K562 (cell line): ENCODE results near the gene PTK7. TPM values are rescaled to one million over a fixed set of nuclear protein-coding genes. Genes with fewer than 3 reads are reported as not detected.
A peak's percentile ranks its signal among the peaks of the same experiment; 100 is the strongest.

Experiments
- ATAC-seq: fragments of 200-7000 bp; cut with Tn5 transposase; 3 replicates; pipeline ENCODE4 v1.9.1; 2020; ENCODE audit warnings: moderate library complexity
- BruUV-seq: library from RNA; stranded (reverse); fragments of 400-500 nt; replicated peaks from 2 replicates; lab custom pipeline; 2021; lab: Mats Ljungman, UMichigan
- CTCF ChIA-PET: fragments of 300-600 bp; formaldehyde crosslinking; extraction: SDS; loops from one replicate; lab custom pipeline; 2021; ENCODE audit warnings: low intra/inter-chr PET ratio; lab: Yijun Ruan, JAX
- POLR2A ChIA-PET: fragments of 300-600, 350-650 bp; sonication (Branson Sonifier 250); formaldehyde crosslinking; extraction: SDS; loops from one replicate; lab custom pipeline; 2021; ENCODE audit warnings: antibody characterized with exemption, inconsistent platforms; lab: Yijun Ruan, JAX
- DNase-seq, 4 experiments: peaks; one replicate each; pipeline versions ENCODE4 v3.0.0 to v3.0.0-alpha.2; 2011 to 2018; ENCODE audit warnings: low spot score in 3 of 4, mixed read lengths in 3 of 4; ENCODE audit errors: extremely low read depth in 1 of 4
- FAIRE-seq: peaks from 2 replicates; lab custom pipeline; 2011; peaks lifted over from hg19 to GRCh38; lab: Jason Lieb, UNC
- H2AFZ ChIP-seq: 2 replicates; pipeline ENCODE4 v1.6.0; 2011; ENCODE audit warnings: low read depth, low read length, control low read depth, inconsistent platforms
- H3K27ac ChIP-seq: fragments of 200-600 bp; 3 replicates; pipeline ENCODE4 v1.8.0; 2011; ENCODE audit warnings: low read depth, mild to moderate bottlenecking, control low read depth, inconsistent platforms, low read length, moderate library complexity, mixed read lengths; ENCODE audit errors: extremely low read depth
- H3K27me3 ChIP-seq, 2 experiments: fragments of 300-600 bp in 1 of 2; 2 replicates in 1 of 2; 3 replicates in 1 of 2; pipeline versions ENCODE4 v1.6.0 to v1.8.0; 2011; ENCODE audit warnings: inconsistent platforms in 2 of 2, low read length in 2 of 2, mild to moderate bottlenecking in 1 of 2, mixed read lengths in 1 of 2, moderate library complexity in 1 of 2; ENCODE audit not compliant: control insufficient read depth in 2 of 2, insufficient read depth in 2 of 2
- H3K36me3 ChIP-seq: fragments of 300-600 bp; 3 replicates; pipeline ENCODE4 v1.8.0; 2011; ENCODE audit warnings: mild to moderate bottlenecking, low read length, inconsistent platforms; ENCODE audit not compliant: control insufficient read depth, insufficient read depth
- H3K4me1 ChIP-seq, 2 experiments: fragments of 200-600 bp in 1 of 2; replicated peaks in 1 of 2; 2 replicates in 1 of 2; 3 replicates in 1 of 2; pipeline versions ENCODE4 v1.5.1 to v1.8.0; 2011; ENCODE audit warnings: inconsistent platforms in 2 of 2, low read length in 2 of 2, mild to moderate bottlenecking in 1 of 2, mixed read lengths in 1 of 2, moderate library complexity in 1 of 2; ENCODE audit not compliant: control insufficient read depth in 2 of 2, insufficient read depth in 2 of 2
- H3K4me2 ChIP-seq: 2 replicates; pipeline ENCODE4 v1.6.1; 2011; ENCODE audit warnings: low read length, control low read depth, inconsistent platforms, mixed read lengths; ENCODE audit not compliant: insufficient read depth
- H3K4me3 ChIP-seq: fragments of 200-600 bp; sonication (generic), shearing (Covaris generic); 2 replicates; pipeline ENCODE4 v1.5.1; 2016; ENCODE audit warnings: control low read depth, inconsistent platforms
- H3K79me2 ChIP-seq: fragments of 200-600 bp; 3 replicates; pipeline ENCODE4 v1.8.0; 2011; ENCODE audit warnings: low read length, inconsistent platforms; ENCODE audit not compliant: control insufficient read depth, insufficient read depth
- H3K9ac ChIP-seq, 2 experiments: 2 replicates each; pipeline versions ENCODE4 v1.6.0 to v1.6.1; 2011; ENCODE audit warnings: low read depth in 2 of 2, low read length in 2 of 2, control low read depth in 1 of 2, inconsistent platforms in 1 of 2, mild to moderate bottlenecking in 1 of 2, mixed read lengths in 1 of 2; ENCODE audit not compliant: insufficient read depth in 1 of 2
- H3K9me1 ChIP-seq: one replicate; pipeline ENCODE4 v1.6.0; 2011; ENCODE audit warnings: inconsistent platforms, mild to moderate bottlenecking, low read length, moderate library complexity; ENCODE audit not compliant: control insufficient read depth, insufficient read depth
- H3K9me3 ChIP-seq: replicated peaks from 2 replicates; pipeline ENCODE4 v1.5.1; 2011; ENCODE audit warnings: low read depth, low read length, inconsistent platforms; ENCODE audit not compliant: control insufficient read depth, insufficient read depth
- H4K20me1 ChIP-seq: replicated peaks from 2 replicates; pipeline ENCODE4 v1.6.1; 2011; ENCODE audit warnings: low read length, inconsistent platforms, mixed read lengths; ENCODE audit not compliant: control insufficient read depth, insufficient read depth
- WGBS: fragments of 100-300 bp; shearing (Covaris generic); methylation state at CpG from one replicate; pipeline ENCODE4 v1.1.6; 2016; ENCODE audit warnings: low coverage, mixed read lengths; ENCODE audit not compliant: insufficient coverage; ENCODE audit errors: missing lambda C conversion rate; 5-methylcytosine and 5-hydroxymethylcytosine counted together
- in situ Hi-C: fragments of 300-500 bp; cut with MboI; formaldehyde crosslinking; loops from 4 replicates; pipeline ENCODE4 v1.15.0; 2018; ENCODE audit warnings: inconsistent platforms, mixed read lengths
- intact Hi-C: fragments of 100-400 bp; cut with micrococcal nuclease; formaldehyde crosslinking; loops from 2 replicates; pipeline ENCODE4 v1.14.2; 2022
- polyA plus RNA-seq, 8 experiments: library from polyadenylated mRNA; depleted of rRNA in 4 of 8; stranded (reverse) in 5 of 8; unstranded in 3 of 8; fragments of >200 nt; fragmentation: Nextera tagmentation in 2 of 8; fragmentation: Illumina TruSeq in 1 of 8; extraction: Ambion mirVana in 2 of 8; extraction: Trizol in 1 of 8; gene quantifications; 2 replicates each; pipeline versions ENCODE4 v1.2.1 to v1.2.3, GENCODE V29; 2011 to 2014; ENCODE audit warnings: inconsistent platforms in 1 of 8, missing spikeins in 1 of 8
- total RNA-seq, 7 experiments: library from RNA; depleted of rRNA in 6 of 7; stranded (reverse); fragments of >200 nt in 6 of 7; fragmentation: Illumina TruSeq in 2 of 7; extraction: Trizol in 2 of 7; gene quantifications; 2 replicates each; pipeline versions ENCODE4 v1.2.1 to v1.2.3, GENCODE V29; 2011 to 2021; ENCODE audit warnings: low replicate concordance in 1 of 7
- TF ChIP-seq, protein P1 (sequence below), 2 experiments: IDR thresholded peaks; 2 replicates each; pipeline ENCODE4 v1.6.1; 2012; ENCODE audit warnings: improper control_type of control experiment in 2 of 2, low read depth in 2 of 2, low read length in 2 of 2, borderline replicate concordance in 1 of 2
- TF ChIP-seq, protein P2 (sequence below): sonication (generic); formaldehyde crosslinking; IDR thresholded peaks from 2 replicates; pipeline ENCODE4 v1.8.1; 2023; ENCODE audit warnings: mild to moderate bottlenecking, missing genetic modification reagents

The PTK7 gene
- total and polyA plus RNA-seq, 9 of the 15 experiments (the other 6 are each of a cell fraction or from before 2014, with no cell fraction given) = 0.20 to 6.8 (median 4.2) TPM

GRCh38 chr6:43203029-43203717, 127.1 kb downstream of the PTK7 start:
- CTCF ChIA-PET = no interaction called here
- POLR2A ChIA-PET = interaction anchor here (0.6 to 1.0 kb wide), 4 partner anchors 15 to 23 kb away, joined by 3 read pairs; no protein-coding TSS in a partner anchor
- Histone ChIP-seq H2AFZ (no peak overlapping the region), H4K20me1 (no peaks in the 10 kb centered on the region; the same call in 1 of the 2 replicates), H3K4me3 (no peak overlapping the region), H3K9ac (no peak overlapping the region), H3K27ac (no peak overlapping the region), H3K9me1 (no peaks in the 10 kb centered on the region), H3K79me2 (no peaks in the 10 kb centered on the region), H3K27me3 (no peaks in the 10 kb centered on the region), H3K9me3 (no peaks in the 10 kb centered on the region), H3K36me3 (0 out of 3 replicates have a peak, but pooled peaks cover 4% of the 10 kb centered on the region), H3K4me2 (no peak overlapping the region), H3K4me1 (peaks cover 0 to 6% of the 10 kb centered on the region in 2 experiments; a peak in 2 of 5 replicates)
- FAIRE-seq (no peak), DNase-seq (no peak), ATAC-seq (no peak)
- WGBS = 54% methylated on average over 17 of the region's 17 CpGs
- intact Hi-C loops = no loop called here
- TF ChIP-seq, protein P1, sequence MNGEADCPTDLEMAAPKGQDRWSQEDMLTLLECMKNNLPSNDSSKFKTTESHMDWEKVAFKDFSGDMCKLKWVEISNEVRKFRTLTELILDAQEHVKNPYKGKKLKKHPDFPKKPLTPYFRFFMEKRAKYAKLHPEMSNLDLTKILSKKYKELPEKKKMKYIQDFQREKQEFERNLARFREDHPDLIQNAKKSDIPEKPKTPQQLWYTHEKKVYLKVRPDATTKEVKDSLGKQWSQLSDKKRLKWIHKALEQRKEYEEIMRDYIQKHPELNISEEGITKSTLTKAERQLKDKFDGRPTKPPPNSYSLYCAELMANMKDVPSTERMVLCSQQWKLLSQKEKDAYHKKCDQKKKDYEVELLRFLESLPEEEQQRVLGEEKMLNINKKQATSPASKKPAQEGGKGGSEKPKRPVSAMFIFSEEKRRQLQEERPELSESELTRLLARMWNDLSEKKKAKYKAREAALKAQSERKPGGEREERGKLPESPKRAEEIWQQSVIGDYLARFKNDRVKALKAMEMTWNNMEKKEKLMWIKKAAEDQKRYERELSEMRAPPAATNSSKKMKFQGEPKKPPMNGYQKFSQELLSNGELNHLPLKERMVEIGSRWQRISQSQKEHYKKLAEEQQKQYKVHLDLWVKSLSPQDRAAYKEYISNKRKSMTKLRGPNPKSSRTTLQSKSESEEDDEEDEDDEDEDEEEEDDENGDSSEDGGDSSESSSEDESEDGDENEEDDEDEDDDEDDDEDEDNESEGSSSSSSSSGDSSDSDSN (IDR thresholded peaks at IDR 0.05; ENCODE audit: borderline replicate concordance in 1 of 2, low read depth in 2 of 2, low read length in 2 of 2) = no peak
- TF ChIP-seq, protein P2, sequence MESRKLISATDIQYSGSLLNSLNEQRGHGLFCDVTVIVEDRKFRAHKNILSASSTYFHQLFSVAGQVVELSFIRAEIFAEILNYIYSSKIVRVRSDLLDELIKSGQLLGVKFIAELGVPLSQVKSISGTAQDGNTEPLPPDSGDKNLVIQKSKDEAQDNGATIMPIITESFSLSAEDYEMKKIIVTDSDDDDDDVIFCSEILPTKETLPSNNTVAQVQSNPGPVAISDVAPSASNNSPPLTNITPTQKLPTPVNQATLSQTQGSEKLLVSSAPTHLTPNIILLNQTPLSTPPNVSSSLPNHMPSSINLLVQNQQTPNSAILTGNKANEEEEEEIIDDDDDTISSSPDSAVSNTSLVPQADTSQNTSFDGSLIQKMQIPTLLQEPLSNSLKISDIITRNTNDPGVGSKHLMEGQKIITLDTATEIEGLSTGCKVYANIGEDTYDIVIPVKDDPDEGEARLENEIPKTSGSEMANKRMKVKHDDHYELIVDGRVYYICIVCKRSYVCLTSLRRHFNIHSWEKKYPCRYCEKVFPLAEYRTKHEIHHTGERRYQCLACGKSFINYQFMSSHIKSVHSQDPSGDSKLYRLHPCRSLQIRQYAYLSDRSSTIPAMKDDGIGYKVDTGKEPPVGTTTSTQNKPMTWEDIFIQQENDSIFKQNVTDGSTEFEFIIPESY (CRISPR knock-in tag) = peak; percentile 99
- BruUV-seq = no TSS peak
- in situ Hi-C loops = no loop called here
